ENCODE data around the gene RAF1. TPM values are rescaled to one million over a fixed set of nuclear protein-coding genes. Genes with fewer than 3 reads are reported as not detected.

The RAF1 gene
- total and polyA plus RNA-seq, 2 of the 13 experiments (the other 11 are each of a cell fraction or from before 2014, with no cell fraction given) = 72.2 to 91.4 TPM

DNA sequence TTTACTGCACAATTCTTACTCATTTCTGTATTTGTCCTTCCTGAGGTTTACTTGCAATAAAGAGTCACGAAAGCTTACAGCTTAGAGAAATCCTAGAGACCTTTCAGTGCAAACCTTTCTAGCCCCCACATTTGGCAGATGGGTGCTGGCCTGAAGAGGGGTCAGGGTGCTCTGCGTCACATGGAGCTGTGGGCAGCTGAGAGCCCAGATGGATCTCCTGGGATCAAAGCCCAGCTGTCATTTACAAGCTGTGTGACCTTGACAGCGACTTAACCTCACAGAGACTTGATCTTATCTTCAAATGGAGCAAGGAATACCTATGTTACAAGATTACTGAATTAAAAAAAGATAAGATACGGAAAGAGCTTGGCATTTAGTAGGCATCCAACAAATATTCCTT lies 24.0 kb upstream of the RAF1 start (continued):
- TF ChIP-seq, protein P1, sequence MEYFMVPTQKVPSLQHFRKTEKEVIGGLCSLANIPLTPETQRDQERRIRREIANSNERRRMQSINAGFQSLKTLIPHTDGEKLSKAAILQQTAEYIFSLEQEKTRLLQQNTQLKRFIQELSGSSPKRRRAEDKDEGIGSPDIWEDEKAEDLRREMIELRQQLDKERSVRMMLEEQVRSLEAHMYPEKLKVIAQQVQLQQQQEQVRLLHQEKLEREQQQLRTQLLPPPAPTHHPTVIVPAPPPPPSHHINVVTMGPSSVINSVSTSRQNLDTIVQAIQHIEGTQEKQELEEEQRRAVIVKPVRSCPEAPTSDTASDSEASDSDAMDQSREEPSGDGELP (IDR thresholded peaks at IDR 0.05; ENCODE audit: borderline replicate concordance, low read depth) = peak; percentile 60; the same call in 1 of the 2 replicates
- TF ChIP-seq ZNF274 (CRISPR knock-in tag; IDR thresholded peaks at IDR 0.05) = no peak
- no peak for TF ChIP-seq ZNF790 (CRISPR knock-in tag; IDR thresholded peaks at IDR 0.05; ENCODE audit: borderline replicate concordance)
- TF ChIP-seq ATF7-NPFF (CRISPR knock-in tag; IDR thresholded peaks at IDR 0.05; ENCODE audit: low read depth) = no peak
- TF ChIP-seq TBX2 (CRISPR knock-in tag; IDR thresholded peaks at IDR 0.05; ENCODE audit: borderline replicate concordance) = no peak
- TF ChIP-seq ISL2 (CRISPR knock-in tag; IDR thresholded peaks at IDR 0.05) = no peak
- TF ChIP-seq HNF4A (CRISPR knock-in tag; IDR thresholded peaks at IDR 0.05) = peak; percentile 10; the same call in 1 of the 2 replicates
- TF ChIP-seq, protein P2, sequence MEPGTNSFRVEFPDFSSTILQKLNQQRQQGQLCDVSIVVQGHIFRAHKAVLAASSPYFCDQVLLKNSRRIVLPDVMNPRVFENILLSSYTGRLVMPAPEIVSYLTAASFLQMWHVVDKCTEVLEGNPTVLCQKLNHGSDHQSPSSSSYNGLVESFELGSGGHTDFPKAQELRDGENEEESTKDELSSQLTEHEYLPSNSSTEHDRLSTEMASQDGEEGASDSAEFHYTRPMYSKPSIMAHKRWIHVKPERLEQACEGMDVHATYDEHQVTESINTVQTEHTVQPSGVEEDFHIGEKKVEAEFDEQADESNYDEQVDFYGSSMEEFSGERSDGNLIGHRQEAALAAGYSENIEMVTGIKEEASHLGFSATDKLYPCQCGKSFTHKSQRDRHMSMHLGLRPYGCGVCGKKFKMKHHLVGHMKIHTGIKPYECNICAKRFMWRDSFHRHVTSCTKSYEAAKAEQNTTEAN (CRISPR knock-in tag; conservative IDR thresholded peaks at IDR 0.05) = no peak
- TF ChIP-seq SAP130 (CRISPR knock-in tag; IDR thresholded peaks at IDR 0.05; ENCODE audit: low read depth) = peak; percentile 28; the same call in 1 of the 2 replicates
- TF ChIP-seq ZMYM2 (CRISPR knock-in tag; IDR thresholded peaks at IDR 0.05) = no peak
- no peak for TF ChIP-seq ARNT2 (CRISPR knock-in tag; IDR thresholded peaks at IDR 0.05; ENCODE audit: low read depth)
- TF ChIP-seq, protein P3, sequence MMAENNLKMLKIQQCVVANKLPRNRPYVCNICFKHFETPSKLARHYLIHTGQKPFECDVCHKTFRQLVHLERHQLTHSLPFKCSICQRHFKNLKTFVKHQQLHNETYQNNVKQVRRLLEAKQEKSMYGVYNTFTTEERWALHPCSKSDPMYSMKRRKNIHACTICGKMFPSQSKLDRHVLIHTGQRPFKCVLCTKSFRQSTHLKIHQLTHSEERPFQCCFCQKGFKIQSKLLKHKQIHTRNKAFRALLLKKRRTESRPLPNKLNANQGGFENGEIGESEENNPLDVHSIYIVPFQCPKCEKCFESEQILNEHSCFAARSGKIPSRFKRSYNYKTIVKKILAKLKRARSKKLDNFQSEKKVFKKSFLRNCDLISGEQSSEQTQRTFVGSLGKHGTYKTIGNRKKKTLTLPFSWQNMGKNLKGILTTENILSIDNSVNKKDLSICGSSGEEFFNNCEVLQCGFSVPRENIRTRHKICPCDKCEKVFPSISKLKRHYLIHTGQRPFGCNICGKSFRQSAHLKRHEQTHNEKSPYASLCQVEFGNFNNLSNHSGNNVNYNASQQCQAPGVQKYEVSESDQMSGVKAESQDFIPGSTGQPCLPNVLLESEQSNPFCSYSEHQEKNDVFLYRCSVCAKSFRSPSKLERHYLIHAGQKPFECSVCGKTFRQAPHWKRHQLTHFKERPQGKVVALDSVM (CRISPR knock-in tag; IDR thresholded peaks at IDR 0.05) = no peak
- TF ChIP-seq RXRA (CRISPR knock-in tag; IDR thresholded peaks at IDR 0.05) = peak; percentile 31; the same call in 1 of the 2 replicates
- TF ChIP-seq, protein P4, sequence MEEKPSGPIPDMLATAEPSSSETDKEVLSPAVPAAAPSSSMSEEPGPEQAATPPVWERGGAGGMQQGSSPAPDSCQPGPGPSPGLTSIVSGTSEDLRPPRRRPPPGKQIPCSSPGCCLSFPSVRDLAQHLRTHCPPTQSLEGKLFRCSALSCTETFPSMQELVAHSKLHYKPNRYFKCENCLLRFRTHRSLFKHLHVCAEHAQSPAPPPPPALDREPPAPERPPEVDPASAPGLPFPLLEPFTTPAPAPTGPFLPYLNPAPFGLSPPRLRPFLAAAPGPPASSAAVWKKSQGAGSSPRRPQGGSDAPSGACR (CRISPR knock-in tag; IDR thresholded peaks at IDR 0.05) = no peak
- TF ChIP-seq ZC3H4 (CRISPR knock-in tag; IDR thresholded peaks at IDR 0.05; ENCODE audit: borderline replicate concordance) = no peak
- TF ChIP-seq TOE1 (CRISPR knock-in tag; IDR thresholded peaks at IDR 0.05) = no peak
- TF ChIP-seq, protein P5, sequence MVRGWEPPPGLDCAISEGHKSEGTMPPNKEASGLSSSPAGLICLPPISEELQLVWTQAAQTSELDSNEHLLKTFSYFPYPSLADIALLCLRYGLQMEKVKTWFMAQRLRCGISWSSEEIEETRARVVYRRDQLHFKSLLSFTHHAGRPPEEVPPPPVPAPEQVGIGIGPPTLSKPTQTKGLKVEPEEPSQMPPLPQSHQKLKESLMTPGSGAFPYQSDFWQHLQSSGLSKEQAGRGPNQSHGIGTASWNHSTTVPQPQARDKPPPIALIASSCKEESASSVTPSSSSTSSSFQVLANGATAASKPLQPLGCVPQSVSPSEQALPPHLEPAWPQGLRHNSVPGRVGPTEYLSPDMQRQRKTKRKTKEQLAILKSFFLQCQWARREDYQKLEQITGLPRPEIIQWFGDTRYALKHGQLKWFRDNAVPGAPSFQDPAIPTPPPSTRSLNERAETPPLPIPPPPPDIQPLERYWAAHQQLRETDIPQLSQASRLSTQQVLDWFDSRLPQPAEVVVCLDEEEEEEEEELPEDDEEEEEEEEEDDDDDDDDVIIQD (CRISPR knock-in tag; IDR thresholded peaks at IDR 0.05; ENCODE audit: low read depth) = no peak
- peak; percentile 47; the same call in 1 of the 2 replicates for TF ChIP-seq TCF7 (IDR thresholded peaks at IDR 0.05; ENCODE audit: low read depth)
- TF ChIP-seq NONO (IDR thresholded peaks at IDR 0.05) = no peak
- TF ChIP-seq NONO (CRISPR knock-in tag; conservative IDR thresholded peaks at IDR 0.05) = no peak
- TF ChIP-seq NCOA2 (CRISPR knock-in tag; IDR thresholded peaks at IDR 0.05) = peak; percentile 15; the same call in 1 of the 2 replicates
- TF ChIP-seq MTA1 (CRISPR knock-in tag; IDR thresholded peaks at IDR 0.05; ENCODE audit: borderline replicate concordance) = no peak
